Measurements from ENCODE around the gene TTLL11.

GRCh38 chr9:121790841-121791240 lies 302.3 kb downstream of the TTLL11 start:
- TF ChIP-seq CTCF (IDR thresholded peaks at IDR 0.05) (no peak), EZH2 (IDR thresholded peaks at IDR 0.05) (no peak), EZH2phosphoT487 (IDR thresholded peaks at IDR 0.05) (no peak)

Data from neural progenitor cell (in vitro differentiated cells).